Measurements from ENCODE around the gene SLC35B2. TPM values are rescaled to one million over a fixed set of nuclear protein-coding genes. Genes with fewer than 3 reads are reported as not detected.

Gene SLC35B2
- total RNA-seq, 1 experiment from 2014 or later, result 30.0 TPM

DNA sequence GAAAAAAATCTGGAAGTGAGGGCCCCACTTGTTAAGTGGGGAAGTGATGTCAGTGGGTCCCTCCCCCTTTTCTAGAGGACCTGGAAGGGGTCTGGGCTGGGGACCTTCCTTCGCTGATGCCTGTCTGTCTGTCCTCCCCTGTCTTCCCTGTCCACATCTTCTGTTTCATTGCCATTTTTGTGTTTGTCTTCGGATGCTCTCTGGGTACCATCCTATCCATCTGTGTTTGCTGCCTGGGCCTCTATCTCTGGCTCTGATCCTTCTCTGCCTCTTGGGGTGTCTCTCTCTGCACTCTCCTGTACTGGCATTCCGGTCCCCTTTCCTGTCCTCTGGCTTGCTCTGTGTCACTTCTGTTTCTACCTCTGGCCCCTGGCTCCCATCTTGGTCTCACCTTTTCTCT is 15.2 kb upstream of the SLC35B2 start:
- 0 out of 2 replicates have a peak, but pooled peaks cover 3% of the 10 kb centered on the region for H3K4me1 ChIP-seq (ENCODE audit: low read length)
- no peak overlapping the region for H3K4me2 ChIP-seq (ENCODE audit: low read depth, low read length, poor library complexity, severe bottlenecking)
- H3K79me2 ChIP-seq (ENCODE audit: low read length), result no peaks in the 10 kb centered on the region
- no peak overlapping the region for H3K4me3 ChIP-seq (ENCODE audit: low read length)
- no peak overlapping the region for H2AFZ ChIP-seq (ENCODE audit: low read length)
- H3K27ac ChIP-seq (ENCODE audit: low read length), result no peak overlapping the region
- no peaks in the 10 kb centered on the region for H3K36me3 ChIP-seq (ENCODE audit: insufficient read depth, low read length)
- H3K27me3 ChIP-seq (ENCODE audit: low read length), result no peaks in the 10 kb centered on the region
- H3K9me2 ChIP-seq (replicated peaks; ENCODE audit: insufficient read depth, low read length), result no peaks in the 10 kb centered on the region
- no peak overlapping the region for H3K9ac ChIP-seq (ENCODE audit: low read length)
- DNase-seq, result no peak
- H4K20me1 ChIP-seq (ENCODE audit: insufficient read depth, low read depth, low read length), result 0 out of 2 replicates have a peak, but pooled peaks cover 3% of the 10 kb centered on the region
- H3K9me3 ChIP-seq (ENCODE audit: low read length), result no peaks in the 10 kb centered on the region

DNA sequence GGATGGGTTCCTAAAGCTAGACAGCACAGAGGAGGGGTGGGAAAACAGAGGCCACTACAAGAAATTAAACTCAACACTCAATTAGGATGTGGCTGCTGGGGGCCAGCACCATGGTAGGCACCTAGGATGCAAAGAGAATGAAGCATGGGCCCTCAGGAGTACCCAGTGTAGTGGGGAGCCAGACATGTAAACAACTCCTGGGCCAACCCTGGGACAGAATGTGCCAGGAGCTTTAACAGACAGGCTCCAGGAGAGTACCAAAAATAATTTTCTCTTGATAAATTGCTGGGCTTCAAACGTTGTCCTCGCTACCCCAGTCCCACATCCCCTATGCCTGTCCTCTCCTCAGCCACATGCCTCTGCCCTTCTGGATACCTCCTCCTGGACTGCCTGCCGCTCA is 14.6 kb upstream of the SLC35B2 start:
- Histone ChIP-seq H3K9me2 (replicated peaks; ENCODE audit: insufficient read depth, low read length) (no peaks in the 10 kb centered on the region), H3K36me3 (ENCODE audit: insufficient read depth, low read length) (no peaks in the 10 kb centered on the region), H3K9me3 (ENCODE audit: low read length) (no peaks in the 10 kb centered on the region), H3K79me2 (ENCODE audit: low read length) (no peaks in the 10 kb centered on the region), H3K27me3 (ENCODE audit: low read length) (no peaks in the 10 kb centered on the region), H3K9ac (ENCODE audit: low read length) (no peak overlapping the region), H3K4me2 (ENCODE audit: low read depth, low read length, poor library complexity, severe bottlenecking) (no peak overlapping the region), H3K4me3 (ENCODE audit: low read length) (no peak overlapping the region), H3K27ac (ENCODE audit: low read length) (no peak overlapping the region), H4K20me1 (ENCODE audit: insufficient read depth, low read depth, low read length) (0 out of 2 replicates have a peak, but pooled peaks cover 3% of the 10 kb centered on the region), H2AFZ (ENCODE audit: low read length) (no peak overlapping the region), H3K4me1 (ENCODE audit: low read length) (0 out of 2 replicates have a peak, but pooled peaks cover 3% of the 10 kb centered on the region)
- no peak for DNase-seq

DNA sequence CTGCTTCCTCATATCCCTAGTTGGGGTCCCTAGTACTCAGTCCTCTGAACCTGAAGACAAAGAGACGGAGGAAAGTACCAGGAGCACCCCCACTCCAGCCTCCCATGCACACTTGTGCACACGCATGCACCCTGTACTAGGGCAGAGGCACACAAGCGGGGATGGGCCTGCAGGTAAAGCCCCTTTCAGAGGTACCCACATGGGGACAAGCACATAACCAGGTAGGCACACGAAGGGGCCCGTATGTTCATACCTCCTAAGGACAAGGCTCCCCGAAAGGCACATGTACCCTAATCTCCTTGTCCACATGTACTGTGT is 14.0 kb upstream of the SLC35B2 start:
- Histone ChIP-seq H3K9me2 (replicated peaks; ENCODE audit: insufficient read depth, low read length) (no peaks in the 10 kb centered on the region), H2AFZ (ENCODE audit: low read length) (no peak overlapping the region), H3K27ac (ENCODE audit: low read length) (no peak overlapping the region), H3K4me3 (ENCODE audit: low read length) (peak overlapping the region; percentile 47; the same call in 1 of the 2 replicates), H4K20me1 (ENCODE audit: insufficient read depth, low read depth, low read length) (0 out of 2 replicates have a peak, but pooled peaks cover 3% of the 10 kb centered on the region), H3K9ac (ENCODE audit: low read length) (no peak overlapping the region), H3K79me2 (ENCODE audit: low read length) (no peaks in the 10 kb centered on the region), H3K4me1 (ENCODE audit: low read length) (0 out of 2 replicates have a peak, but pooled peaks cover 3% of the 10 kb centered on the region), H3K4me2 (ENCODE audit: low read depth, low read length, poor library complexity, severe bottlenecking) (peak overlapping the region; percentile 44), H3K9me3 (ENCODE audit: low read length) (no peaks in the 10 kb centered on the region), H3K36me3 (ENCODE audit: insufficient read depth, low read length) (no peaks in the 10 kb centered on the region), H3K27me3 (ENCODE audit: low read length) (no peaks in the 10 kb centered on the region)
- DNase-seq, result no peak

DNA sequence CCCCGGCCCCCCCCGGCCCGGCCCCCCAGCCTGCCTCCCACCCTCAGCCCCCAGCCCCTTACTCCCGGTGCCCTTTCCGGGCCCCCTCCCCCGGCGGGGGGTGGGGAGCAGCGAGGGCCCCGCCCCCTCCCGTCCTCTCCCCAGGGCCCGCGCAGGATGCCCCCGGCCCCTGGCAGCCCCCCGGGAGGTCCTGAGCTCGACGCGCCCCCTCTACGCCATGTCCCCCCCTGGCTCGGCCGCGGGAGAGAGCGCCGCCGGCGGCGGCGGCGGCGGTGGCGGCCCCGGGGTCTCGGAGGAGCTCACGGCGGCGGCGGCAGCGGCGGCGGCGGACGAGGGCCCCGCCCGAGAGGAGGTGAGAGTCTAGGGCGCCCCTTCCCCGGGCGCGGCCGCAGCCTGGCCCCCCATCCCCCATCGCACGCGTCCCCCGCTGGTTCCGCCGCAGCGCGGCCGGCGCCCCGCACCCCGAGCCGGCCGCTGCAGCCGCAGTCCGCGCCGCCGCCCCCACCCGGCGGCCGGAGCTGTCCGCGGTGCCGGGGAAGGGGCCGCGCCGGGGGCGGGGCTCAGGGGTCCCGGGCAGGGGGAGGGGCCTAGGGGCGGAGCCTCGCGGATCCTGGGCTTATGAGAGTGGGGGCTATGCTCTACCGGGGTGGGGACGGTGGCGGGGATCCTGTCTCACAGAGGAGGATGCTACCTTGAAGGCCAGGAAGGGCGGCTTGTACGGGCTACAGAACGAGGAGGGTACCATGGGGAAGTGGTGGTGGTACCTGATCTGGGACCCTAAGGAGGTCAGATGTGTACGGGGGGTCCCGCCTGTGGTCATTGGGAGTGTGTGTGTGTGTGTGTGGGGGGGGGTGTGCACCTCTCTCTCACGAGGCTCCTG is 13.4 kb upstream of the SLC35B2 start:
- H3K27ac ChIP-seq (ENCODE audit: low read length), result no peak overlapping the region
- H3K9me3 ChIP-seq (ENCODE audit: low read length), result no peaks in the 10 kb centered on the region
- no peaks in the 10 kb centered on the region for H3K9me2 ChIP-seq (replicated peaks; ENCODE audit: insufficient read depth, low read length)
- peaks cover 3% of the 10 kb centered on the region; the same call in 1 of the 2 replicates for H3K4me1 ChIP-seq (ENCODE audit: low read length)
- H3K4me3 ChIP-seq (ENCODE audit: low read length), result peak overlapping the region; percentile 47; the same call in 1 of the 2 replicates
- peak overlapping the region; percentile 44 for H3K4me2 ChIP-seq (ENCODE audit: low read depth, low read length, poor library complexity, severe bottlenecking)
- no peak for DNase-seq
- H2AFZ ChIP-seq (ENCODE audit: low read length), result no peak overlapping the region
- 0 out of 2 replicates have a peak, but pooled peaks cover 3% of the 10 kb centered on the region for H4K20me1 ChIP-seq (ENCODE audit: insufficient read depth, low read depth, low read length)
- peak overlapping the region; percentile 20; the same call in 1 of the 2 replicates for H3K9ac ChIP-seq (ENCODE audit: low read length)
- no peaks in the 10 kb centered on the region for H3K36me3 ChIP-seq (ENCODE audit: insufficient read depth, low read length)
- no peaks in the 10 kb centered on the region for H3K27me3 ChIP-seq (ENCODE audit: low read length)
- no peaks in the 10 kb centered on the region for H3K79me2 ChIP-seq (ENCODE audit: low read length)

DNA sequence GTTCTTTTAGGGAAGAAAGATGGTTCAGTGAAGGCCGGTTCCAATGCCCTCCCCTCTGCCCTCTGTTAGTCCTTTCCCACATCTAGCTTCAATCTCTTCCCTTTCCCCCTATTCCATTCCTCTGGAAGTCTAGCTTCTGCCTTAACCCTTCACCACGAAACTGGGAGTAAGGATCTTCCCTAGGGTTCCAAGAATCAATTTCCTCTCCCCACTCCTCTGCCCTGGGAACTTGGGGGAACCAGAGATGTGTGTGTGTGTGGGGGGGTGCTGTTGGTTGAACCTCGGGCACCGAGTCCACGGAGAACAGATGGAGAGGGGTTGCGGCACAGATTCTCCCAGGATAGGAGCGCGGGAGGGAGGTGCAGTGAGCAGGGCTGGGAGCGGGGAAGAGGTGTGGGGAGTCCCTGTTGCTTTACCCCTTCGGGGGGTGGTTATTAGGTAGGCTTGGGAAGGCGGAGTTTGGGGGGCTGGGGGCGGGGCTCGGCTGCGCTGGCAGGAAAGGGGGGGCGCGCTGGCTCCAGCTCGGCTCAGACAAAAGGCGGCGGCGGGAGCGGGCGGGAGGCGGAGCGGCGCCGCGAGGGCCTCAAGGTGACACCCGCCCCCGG is 12.7 kb upstream of the SLC35B2 start, which contains the start of gene TMEM151B:
TMEM151B (plus strand) TSS at position 530 of the 605 bp plus-strand sequence. CDS start 293 bp downstream, outside the sequence.
- DNase-seq, result peak; percentile 54
- Histone ChIP-seq H3K4me1 (ENCODE audit: low read length) (peaks cover 3% of the 10 kb centered on the region; the same call in 1 of the 2 replicates), H3K9ac (ENCODE audit: low read length) (peak within 1 kb of the TSS; percentile 20; the same call in 1 of the 2 replicates), H3K4me2 (ENCODE audit: low read depth, low read length, poor library complexity, severe bottlenecking) (peak within 1 kb of the TSS; percentile 44), H3K27me3 (ENCODE audit: low read length) (no peaks in the 10 kb centered on the region), H2AFZ (ENCODE audit: low read length) (no peak within 1 kb of the TSS), H3K27ac (ENCODE audit: low read length) (no peak within 1 kb of the TSS), H3K4me3 (ENCODE audit: low read length) (peak within 1 kb of the TSS; percentile 47; the same call in 1 of the 2 replicates), H4K20me1 (ENCODE audit: insufficient read depth, low read depth, low read length) (0 out of 2 replicates have a peak, but pooled peaks cover 3% of the 10 kb centered on the region), H3K9me2 (replicated peaks; ENCODE audit: insufficient read depth, low read length) (no peaks in the 10 kb centered on the region), H3K36me3 (ENCODE audit: insufficient read depth, low read length) (no peaks in the 10 kb centered on the region), H3K9me3 (ENCODE audit: low read length) (no peaks in the 10 kb centered on the region), H3K79me2 (ENCODE audit: low read length) (no peaks in the 10 kb centered on the region; the same call in 1 of the 2 replicates)

DNA sequence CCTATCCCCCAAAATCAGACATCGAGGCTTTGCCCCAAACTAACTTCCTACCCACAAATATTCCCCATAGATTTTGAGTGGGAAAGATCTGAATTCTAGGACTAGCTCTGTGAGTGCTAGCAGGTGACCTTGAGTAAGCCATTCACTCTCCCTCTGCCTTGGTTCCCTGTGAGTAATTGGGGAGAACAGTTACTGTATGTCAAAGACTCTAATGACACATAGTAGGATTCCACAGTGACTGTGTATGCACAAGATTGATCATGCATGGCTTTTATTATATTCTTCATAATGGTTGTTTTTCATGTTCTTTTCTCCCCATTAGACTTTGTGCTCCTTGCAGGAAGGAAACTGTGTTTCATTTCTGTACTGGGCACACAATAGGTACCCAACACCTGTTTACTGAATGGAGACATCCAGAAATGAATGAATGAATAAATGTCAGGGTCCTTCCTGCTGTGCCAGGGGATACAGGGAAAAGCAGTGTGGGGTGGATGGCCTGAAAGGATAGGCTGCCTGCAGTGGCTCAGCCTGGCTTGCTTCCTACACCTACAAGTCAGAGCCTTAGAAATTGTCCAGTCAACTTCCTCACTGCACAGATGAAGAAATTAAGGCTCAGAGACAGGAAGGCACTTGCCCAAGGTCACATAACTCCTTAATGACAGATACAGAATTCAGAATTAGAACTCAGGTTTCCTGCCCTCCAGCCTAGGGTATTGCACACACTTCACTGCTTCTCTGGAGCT is 12.0 kb upstream of the SLC35B2 start:
- peaks cover 6% of the 10 kb centered on the region for H3K79me2 ChIP-seq (ENCODE audit: low read length)
- no peaks in the 10 kb centered on the region for H3K36me3 ChIP-seq (ENCODE audit: insufficient read depth, low read length)
- no peak overlapping the region for H3K4me2 ChIP-seq (ENCODE audit: low read depth, low read length, poor library complexity, severe bottlenecking)
- H4K20me1 ChIP-seq (ENCODE audit: insufficient read depth, low read depth, low read length), result 0 out of 2 replicates have a peak, but pooled peaks cover 3% of the 10 kb centered on the region
- no peak for DNase-seq
- no peaks in the 10 kb centered on the region for H3K27me3 ChIP-seq (ENCODE audit: low read length)
- no peak overlapping the region for H2AFZ ChIP-seq (ENCODE audit: low read length)
- no peaks in the 10 kb centered on the region for H3K9me2 ChIP-seq (replicated peaks; ENCODE audit: insufficient read depth, low read length)
- H3K4me1 ChIP-seq (ENCODE audit: low read length), result peaks cover 7% of the 10 kb centered on the region
- H3K9me3 ChIP-seq (ENCODE audit: low read length), result no peaks in the 10 kb centered on the region
- no peak overlapping the region for H3K9ac ChIP-seq (ENCODE audit: low read length)
- H3K27ac ChIP-seq (ENCODE audit: low read length), result no peak overlapping the region
- no peak overlapping the region for H3K4me3 ChIP-seq (ENCODE audit: low read length)

DNA sequence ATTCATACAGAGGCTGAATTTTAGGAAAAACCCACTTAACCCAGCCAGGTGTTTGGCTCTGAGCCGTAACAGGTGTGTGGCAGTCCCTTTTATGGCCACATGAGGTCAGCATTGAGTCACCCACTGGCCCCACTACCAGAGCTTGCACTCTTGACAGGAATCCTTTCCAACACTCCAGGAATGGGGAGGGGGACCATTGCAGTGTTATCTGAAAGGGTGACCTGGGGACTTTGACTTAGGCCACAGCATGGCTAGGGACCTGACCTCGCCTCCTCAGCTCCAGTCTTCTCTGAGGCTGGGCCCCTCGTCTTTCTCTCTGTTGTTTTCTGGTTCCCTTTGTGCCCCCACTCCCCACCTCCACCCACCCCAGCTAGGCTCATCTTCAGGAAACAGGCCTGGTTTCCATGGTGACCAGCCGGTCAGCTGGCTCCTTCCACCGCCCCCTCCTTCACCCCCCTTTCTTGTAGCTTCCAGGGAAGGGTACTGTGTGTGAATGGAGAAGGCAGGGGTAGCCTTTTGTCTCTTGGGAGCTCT is 10.8 kb upstream of the SLC35B2 start:
- Histone ChIP-seq H4K20me1 (ENCODE audit: insufficient read depth, low read depth, low read length) (0 out of 2 replicates have a peak, but pooled peaks cover 3% of the 10 kb centered on the region), H2AFZ (ENCODE audit: low read length) (no peak overlapping the region), H3K4me3 (ENCODE audit: low read length) (no peak overlapping the region), H3K9ac (ENCODE audit: low read length) (no peak overlapping the region), H3K27me3 (ENCODE audit: low read length) (no peaks in the 10 kb centered on the region), H3K79me2 (ENCODE audit: low read length) (peaks cover 17% of the 10 kb centered on the region), H3K36me3 (ENCODE audit: insufficient read depth, low read length) (no peaks in the 10 kb centered on the region), H3K27ac (ENCODE audit: low read length) (no peak overlapping the region), H3K4me1 (ENCODE audit: low read length) (peaks cover 17% of the 10 kb centered on the region), H3K9me3 (ENCODE audit: low read length) (no peaks in the 10 kb centered on the region), H3K4me2 (ENCODE audit: low read depth, low read length, poor library complexity, severe bottlenecking) (no peak overlapping the region), H3K9me2 (replicated peaks; ENCODE audit: insufficient read depth, low read length) (no peaks in the 10 kb centered on the region)
- DNase-seq, result peak; percentile 84

Data from Karpas-422 (cell line).